Fibroblast of pulmonary artery (primary cell): Measurements from ENCODE around the gene OSGIN1.

Experiments
- DNase-seq: peaks from one replicate; pipeline ENCODE4 v3.0.0-alpha.2; 2010; ENCODE audit warnings: low read depth
- H3K4me3 ChIP-seq: replicated peaks from 2 replicates; pipeline ENCODE4 v1.5.1; 2011; ENCODE audit warnings: low read depth, mild to moderate bottlenecking, control low read depth, low read length, moderate library complexity
- CTCF ChIP-seq: IDR thresholded peaks from 2 replicates; pipeline ENCODE4 v1.5.1; 2011; ENCODE audit warnings: mild to moderate bottlenecking, control low read depth, low read length, inconsistent platforms; ENCODE audit errors: missing control alignments

OSGIN1 gene

GRCh38 chr16:83954577-83955016 lies 1.6 kb downstream of the OSGIN1 start:
- DNase-seq = peak; percentile 56
- TF ChIP-seq CTCF = no peak
- H3K4me3 ChIP-seq = peak overlapping the region; percentile 69

- peak; percentile 36 for DNase-seq
- no peak for TF ChIP-seq CTCF
- no peak overlapping the region for H3K4me3 ChIP-seq
Observed at GRCh38 chr16:83955218-83956130, 2.4 kb downstream of the OSGIN1 start.

GRCh38 chr16:83956336-83957289 lies 3.6 kb downstream of the OSGIN1 start:
- peak; percentile 80 for TF ChIP-seq CTCF
- peak; percentile 81 for DNase-seq
- no peak overlapping the region for H3K4me3 ChIP-seq

- no peak for DNase-seq
- TF ChIP-seq CTCF = no peak
- no peak overlapping the region for H3K4me3 ChIP-seq
Observed at GRCh38 chr16:83957296-83957855, 4.3 kb downstream of the OSGIN1 start.

- no peak overlapping the region for H3K4me3 ChIP-seq
- no peak for TF ChIP-seq CTCF
- no peak for DNase-seq
Observed at GRCh38 chr16:83958137-83958845, 5.3 kb downstream of the OSGIN1 start.
